Cortex of kidney (tissue), 1 donor: Measurements from ENCODE around the gene TTLL5.
"Not testable (repeated sequence)": the region's sequence is repeated elsewhere in the genome, so short reads cannot be mapped to it uniquely, and the experiment has no call there.

Experiments
- DNase-seq: peaks from one replicate; lab custom pipeline; 2025; lab: John Stamatoyannopoulos, UW

Gene TTLL5

DNA sequence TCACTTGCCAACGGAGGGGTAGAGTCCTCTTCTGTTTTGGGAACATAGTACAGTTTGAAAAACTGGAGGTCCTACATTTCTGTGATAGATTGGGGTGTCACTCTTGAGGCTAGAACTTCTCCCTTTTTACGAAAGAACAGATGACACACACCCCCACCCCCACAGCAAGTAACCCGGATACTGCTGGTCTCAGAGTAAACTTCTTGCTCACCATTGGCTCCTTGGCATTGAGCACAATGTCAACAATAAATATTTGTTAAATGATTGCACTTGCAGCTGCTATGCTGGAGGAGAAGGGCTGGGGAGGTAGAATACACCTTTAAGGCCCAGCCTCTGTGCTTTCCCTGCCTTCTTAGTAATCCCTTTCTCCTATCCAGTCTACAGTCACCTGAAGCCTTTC lies 170.9 kb downstream of the TTLL5 start:
- DNase-seq = no peak

DNA sequence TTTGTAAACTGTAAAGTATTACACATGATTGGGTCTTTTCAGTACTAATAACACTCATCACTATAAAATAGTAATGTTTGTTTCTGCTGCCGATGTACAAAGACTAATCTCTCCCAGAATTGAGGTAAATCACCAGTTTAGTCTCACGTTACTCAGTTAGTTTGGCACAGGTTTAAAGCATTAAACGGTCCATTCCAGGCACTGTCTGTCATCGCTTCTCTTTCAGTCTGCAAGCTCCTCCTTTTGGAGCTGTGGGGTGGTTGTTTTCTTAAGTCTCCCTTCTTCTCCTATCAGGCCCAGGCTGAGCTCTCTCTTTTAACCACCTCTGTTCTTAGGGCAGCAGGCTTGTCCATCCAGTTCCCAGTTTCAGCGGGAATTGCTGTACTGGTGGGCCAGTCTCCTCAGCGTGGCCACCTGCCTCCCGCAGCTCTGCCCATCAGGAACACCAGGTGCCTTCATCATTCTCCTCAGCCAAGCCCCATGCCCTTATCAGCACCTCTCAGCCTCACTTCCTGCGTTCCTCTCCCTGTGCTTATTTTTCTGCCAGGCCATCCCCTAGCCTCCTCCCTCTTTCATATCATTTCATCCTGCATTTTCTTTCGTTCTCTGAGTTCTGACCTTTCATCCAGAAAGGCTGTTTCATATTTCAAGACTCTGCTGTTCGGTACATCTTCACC lies 171.7 kb downstream of the TTLL5 start:
- no peak for DNase-seq

DNA sequence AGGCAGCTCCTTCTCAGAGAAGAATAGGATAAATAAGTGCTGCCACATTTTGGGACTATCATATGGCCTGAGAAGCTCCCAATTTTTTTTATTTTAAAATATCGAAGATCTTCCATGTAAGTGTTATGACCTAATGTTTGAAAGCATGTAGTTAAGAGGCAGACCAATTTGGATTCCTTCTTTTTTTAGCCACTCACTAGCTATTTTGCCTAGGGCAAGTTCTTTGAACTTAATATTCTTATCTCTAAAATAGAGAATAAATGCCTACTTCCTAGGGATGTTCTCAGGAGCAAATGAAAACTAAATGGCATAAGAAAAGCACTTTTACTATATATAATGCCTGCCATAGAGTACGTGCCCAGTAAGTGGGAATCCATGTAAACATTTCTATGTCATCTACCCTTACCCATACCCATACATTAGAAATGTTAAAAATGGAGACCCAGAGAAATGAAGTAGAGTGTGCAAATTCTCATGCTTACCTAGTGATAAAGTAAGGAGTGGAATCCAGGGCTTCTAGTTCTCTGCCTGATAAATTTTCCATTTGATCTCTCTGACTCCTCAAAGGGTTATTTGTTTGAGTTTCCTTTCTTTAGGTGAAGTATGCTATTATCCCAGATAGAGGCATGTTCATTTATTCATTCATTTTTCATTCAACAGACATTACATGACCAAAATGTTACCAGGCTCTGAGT lies 172.4 kb downstream of the TTLL5 start:
- no peak for DNase-seq

DNA sequence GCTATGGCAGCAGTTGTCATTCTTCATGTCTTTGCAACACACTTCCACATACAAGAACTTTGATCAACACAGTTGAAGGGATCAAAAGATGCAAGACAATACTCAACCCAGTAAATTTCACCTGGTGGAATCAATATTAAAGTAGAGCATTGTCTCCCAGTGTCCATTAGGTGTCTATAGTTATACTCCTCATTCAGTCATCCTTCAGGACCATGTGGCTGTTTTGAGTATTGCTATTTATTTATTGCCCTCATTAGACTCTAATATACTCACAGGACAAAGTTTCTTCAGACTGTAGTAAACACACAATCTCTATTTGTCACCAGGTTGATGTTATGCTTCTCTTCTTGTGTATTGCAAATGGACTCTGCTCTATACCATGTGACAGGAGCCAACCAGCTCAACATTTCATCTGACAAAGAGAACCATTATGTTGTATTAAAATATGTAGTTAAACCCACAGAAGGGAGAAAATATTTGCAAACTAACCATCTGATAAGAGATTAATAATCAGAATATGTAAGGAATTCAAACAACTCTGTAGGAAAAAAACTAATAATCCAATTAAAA lies 174.2 kb downstream of the TTLL5 start:
- DNase-seq = no peak

DNA sequence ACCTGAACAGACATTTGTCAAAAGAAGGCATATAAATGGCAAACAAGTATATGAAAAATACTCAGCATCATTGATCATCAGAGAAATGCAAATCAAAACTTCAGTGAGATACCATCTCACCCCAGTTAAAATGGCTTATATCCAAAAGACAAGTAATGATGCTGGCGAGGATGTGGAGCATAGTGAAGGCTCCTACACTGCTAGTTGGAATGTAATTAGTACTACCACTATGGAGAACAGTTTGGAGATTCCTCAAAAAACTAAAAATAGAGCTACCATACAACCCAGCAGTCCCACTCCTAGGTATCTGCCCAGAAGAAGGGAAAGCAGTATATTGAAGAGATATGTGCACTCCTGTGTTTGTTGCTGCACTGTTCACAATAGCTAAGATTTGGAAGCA lies 174.7 kb downstream of the TTLL5 start:
- no peak for DNase-seq

DNA sequence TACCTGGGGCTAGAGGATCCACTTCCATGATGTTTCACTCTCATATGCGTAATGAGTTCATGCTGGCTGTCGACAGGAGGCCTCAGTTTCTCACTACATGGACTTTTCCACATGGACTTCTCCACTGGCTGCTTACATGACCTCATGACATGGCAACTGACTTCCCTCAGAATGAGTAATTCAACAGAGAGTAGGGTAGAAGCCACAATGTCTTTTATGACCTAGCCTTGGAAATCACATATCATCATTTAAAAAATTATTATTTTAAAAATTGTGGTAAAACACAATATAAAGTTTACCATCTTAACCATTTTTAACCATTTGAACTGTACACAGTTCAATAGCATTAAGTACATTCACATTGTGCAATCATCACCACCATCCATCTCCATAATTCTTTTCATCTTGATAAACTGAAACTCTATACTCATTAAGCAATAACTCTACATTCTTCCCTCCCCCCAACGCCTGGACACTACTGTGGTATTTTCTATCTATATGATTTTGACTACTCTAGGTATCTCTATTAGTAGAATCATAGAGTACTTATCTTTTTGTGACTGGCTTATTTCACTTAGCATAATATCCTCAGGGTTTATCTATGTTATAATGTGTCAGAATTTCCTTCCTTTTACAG lies 176.2 kb downstream of the TTLL5 start:
- DNase-seq = no peak

DNA sequence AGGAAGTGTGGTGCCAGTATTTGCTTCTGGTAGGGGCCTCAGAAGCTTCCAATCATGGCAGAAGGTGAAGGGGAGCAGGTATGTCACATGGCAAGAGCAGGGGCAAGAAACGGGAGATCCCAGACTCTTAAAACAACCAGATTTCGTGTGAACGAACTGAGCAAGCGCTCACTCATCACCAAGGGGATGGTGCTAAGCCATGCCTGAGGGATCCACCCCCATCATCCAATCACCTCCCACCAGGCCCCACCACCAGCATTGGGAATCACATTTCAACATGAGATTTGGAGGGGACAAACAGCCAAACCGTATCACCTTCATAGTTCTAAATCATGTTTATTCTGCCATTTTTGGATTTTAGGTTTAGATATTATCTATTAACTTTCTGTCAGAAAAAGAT lies 179.9 kb downstream of the TTLL5 start:
- DNase-seq = no peak

DNA sequence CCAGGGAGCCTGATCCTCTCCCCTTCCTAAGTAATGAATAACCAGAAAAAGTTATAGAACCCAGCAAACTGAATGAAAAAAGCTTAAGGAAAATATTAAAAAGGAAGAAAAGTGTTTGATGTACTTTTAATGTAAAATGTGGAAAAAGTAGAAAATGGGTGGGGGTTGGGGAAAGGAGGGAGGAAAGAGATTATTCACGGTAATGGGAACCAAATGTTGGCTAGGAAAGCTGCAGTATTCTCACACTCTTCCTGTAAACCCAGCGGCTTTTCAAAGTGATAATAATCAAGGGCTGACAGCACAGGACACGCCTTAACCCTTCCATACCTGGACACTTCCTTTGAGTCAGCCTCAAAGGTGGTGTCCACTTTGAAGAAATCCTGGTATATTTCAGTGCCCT lies 181.5 kb downstream of the TTLL5 start:
- no peak for DNase-seq

DNA sequence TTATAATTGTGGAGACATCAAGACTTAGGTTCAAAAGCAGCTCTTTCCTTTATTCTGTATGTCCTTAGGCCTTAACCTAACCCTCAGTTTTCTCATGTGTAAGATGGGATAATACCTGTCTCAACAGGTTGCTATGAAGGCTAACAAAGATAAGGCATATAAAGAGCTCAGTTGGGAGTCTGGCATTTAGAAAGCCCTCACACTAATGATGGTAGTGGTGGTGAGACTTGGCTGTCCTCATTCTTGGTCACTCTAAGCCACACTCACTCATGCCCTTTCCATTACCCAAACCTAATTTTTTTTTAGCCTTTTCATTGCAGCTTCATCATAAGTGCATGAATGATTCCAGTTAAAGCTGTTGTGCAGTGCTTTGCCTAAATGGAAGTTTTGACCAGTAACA lies 183.4 kb downstream of the TTLL5 start:
- DNase-seq = no peak

DNA sequence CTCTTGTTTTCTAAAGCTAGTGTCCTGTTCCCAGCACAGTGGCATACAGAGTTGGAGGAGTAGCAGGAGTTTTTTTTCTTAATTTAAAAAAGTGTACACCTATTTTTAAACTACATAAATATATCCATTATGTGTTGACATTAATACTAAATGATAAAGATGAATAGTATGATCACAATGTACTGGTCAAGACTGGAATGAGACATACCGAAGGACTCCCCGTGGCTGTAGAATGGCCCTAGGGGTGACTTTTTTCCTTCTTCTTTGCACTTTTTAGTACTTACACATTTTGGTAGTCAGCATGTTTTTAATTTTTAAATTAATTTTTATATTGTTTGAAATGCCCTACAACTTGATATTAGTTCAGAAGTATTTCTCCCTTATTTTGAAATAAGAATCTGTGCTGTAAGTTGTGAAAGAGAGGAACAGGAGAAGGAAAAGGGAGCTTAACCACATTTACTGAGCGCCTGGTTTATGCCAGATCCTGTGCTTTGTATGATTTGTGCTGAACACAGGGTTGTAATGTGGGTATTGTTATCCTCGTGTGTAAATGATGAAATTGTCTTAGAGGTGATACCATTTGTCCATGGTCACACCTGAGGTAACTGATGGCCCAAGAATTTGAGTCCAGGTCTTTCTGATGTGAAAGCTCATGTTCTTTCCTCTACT lies 184.2 kb downstream of the TTLL5 start:
- no peak for DNase-seq

DNA sequence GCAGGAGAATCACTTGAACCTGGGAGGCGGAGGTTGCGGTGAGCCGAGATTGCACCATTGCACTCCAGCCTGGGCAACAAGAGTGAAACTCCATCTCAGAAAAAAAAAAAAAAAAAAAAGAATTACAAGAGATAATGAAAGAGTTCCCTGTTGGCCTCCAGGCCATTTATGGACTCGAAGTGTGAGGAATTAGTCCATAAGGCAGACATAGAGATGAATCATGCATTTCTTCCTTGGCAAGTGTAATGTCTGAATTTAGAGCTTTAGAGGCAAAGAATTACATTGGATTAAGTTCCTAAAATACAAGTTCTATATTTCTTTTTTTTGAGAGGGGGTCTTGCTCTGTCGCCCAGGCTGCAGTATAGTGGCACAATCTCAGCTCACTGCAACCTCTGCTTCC lies 185.6 kb downstream of the TTLL5 start:
- DNase-seq = not testable (repeated sequence)

DNA sequence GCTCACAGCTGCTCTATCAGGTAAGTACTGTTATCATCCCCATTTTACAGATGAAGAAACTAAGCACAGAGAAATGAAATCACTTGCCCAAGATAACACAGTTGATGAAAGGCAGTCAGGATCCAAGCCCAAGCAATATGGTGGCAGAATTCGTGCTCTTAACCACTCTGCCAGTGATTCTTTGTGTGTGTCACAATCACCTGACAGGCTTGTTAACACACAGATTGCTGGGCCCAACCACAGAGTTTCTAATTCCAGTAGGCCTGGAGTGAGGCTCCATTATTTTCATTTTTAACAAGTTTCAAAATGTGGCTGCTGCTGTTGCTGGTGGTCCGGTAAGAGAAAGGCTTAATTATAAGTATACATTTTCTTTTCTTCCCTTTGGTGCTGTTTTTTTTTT lies 186.5 kb downstream of the TTLL5 start:
- DNase-seq = no peak

DNA sequence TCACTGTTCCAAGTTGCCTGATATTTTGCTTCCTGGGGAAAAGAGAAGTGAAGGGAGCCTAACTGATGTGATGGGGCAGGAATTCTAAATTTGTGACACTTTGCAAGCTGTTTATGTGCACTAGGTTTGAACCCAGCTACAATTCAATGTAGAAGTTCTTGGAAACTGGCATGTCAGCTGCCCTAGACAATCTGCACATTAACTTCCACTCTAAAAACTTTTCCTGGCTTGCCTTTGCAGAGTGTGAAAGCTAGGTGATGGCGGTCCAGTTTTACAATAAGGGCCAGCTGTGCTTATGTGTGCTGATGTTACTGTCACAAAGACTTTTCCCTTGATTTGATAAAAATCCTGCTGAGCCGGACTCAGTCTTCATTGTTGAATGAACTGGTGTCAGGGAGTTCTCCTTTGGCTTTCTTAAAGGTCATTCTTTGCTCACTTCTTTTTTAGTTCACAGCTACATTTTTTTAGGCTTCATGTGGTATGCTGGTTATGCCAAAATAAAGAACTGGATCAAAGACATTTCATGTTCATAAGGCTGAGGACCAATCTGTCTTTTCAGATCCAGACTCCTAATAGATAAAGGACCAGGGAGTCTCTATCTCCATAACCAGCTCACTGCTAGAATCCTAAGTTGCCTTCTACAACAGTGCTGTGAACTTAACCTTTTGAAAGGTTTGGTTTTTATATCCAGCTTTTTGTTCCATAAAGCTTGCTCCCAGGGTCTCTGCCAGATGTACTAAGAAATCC lies 187.3 kb downstream of the TTLL5 start:
- no peak for DNase-seq

DNA sequence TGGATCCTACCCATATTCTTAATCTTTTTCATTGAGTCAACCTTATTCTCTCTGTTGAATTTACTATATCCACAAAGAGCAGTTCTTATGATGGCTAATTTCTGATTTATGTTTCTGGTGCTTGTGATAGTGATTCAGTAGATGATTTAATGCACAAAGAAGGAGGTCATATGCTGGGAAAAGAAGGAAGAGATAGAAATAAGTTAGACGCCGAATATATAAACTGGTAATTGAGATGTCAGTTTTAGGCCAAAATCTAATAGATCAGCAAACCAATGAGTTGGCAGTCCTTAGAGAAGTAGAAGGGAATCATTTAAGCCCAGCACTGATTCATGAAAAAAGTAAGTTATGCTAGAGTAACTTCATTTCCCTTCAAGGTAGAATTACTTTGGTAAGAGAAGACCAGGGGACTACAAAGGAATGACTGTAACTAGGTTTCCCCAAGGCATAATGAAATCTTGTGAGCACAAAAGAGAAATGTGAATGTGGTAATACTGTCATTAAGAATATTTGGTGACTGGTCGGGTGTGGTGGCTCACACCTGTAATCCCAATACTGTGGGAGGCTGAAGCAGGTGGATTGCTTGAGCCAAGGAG lies 188.4 kb downstream of the TTLL5 start:
- no peak for DNase-seq

DNA sequence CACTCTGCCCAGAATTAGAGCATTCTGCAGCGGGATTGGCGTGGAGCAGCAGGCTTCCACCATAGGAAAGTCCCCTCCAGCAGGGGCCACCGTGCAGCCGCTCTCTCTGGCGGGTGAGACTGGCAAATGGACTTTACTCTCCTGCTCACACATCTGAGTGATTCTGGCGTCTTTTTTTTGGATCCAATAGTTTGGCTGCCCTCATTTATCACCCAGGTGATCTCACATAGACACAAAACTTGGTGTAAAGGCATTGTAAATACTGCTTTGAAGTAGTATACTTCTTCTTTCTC lies 190.5 kb downstream of the TTLL5 start:
- no peak for DNase-seq

DNA sequence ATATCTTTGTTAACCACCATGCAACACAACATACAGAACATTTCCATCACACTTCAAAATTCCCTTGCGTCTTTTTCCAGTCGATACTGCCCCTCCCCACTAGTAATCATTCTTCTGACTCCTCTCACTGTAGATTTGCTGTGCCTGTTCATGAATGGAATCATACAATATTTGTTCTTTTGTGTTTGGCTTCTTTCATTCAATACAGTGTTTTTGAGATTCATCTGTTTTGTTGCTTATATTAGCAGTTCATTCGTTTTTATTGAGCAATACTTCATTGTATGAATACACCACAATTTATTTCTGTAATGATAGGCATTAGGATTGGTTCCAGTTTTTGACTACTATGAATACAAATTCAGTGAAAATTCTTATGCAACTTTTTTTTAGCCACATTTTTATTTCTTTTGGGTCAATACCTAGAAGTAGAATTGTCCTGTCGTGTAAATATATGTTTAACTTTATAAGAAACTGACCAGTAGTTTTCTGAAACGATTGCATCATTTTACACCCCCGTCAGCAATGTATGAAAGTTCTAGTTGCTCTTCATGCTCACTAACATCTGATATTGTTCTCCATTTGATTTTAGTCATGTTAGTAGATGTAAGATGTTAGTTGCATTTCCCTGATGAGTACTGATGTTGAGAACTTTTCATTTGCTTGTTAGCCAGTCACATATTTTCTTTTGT lies 193.2 kb downstream of the TTLL5 start:
- DNase-seq = no peak

DNA sequence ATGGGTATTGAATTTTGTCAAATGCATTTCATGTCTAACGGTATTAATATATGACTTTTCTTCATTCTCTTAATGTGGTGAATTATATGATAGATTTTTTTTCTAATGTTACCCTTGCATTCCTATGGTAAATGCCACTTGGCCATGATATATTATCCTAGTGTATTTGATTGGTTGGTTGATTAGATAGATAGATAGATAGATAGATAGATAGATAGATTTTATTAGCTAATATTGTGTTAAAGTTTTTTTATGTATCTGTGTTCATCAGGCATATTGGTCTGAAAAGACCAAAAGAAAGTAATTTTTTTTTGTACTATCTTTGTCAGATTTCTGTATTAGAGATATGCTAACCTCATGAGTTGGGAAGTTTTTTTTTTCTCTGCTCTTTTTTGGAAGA lies 196.2 kb downstream of the TTLL5 start:
- no peak for DNase-seq

DNA sequence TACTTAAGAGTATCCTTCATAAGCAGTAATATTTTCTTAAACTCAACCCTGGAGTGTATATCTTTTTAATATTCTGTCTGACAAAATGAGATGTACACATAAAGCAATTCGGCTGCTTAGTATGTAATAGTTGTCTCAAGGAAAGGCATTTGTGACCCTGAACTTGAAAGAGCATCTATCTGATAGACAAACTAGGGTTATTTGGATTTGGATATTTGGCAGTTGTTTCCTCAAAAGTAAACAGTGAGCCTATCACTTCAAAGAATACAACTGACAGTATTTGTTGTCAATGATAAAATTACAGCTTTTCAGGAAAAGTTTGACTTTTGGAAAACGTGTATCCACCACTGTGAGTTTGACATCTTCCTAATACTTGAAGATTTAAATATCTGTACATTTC lies 197.3 kb downstream of the TTLL5 start:
- DNase-seq = no peak

DNA sequence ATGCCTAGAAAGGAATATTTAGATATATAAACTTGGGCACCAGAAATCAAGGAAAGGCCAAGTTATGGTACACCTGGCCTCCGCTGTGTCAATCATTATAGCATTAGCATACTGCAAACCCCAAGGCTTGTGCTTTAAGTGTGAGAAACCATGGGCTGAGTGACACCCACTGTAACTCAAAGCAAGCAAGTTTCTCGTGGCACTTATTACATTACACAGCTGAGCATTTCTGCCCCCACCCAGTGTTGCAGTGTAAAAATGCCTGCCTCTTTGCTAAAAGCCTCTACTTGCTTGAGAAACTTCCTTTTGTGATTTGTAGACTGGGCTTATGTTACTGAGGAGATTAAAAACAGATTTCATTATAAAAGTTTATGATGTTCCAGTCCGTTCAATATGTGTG lies 198.7 kb downstream of the TTLL5 start:
- no peak for DNase-seq

DNA sequence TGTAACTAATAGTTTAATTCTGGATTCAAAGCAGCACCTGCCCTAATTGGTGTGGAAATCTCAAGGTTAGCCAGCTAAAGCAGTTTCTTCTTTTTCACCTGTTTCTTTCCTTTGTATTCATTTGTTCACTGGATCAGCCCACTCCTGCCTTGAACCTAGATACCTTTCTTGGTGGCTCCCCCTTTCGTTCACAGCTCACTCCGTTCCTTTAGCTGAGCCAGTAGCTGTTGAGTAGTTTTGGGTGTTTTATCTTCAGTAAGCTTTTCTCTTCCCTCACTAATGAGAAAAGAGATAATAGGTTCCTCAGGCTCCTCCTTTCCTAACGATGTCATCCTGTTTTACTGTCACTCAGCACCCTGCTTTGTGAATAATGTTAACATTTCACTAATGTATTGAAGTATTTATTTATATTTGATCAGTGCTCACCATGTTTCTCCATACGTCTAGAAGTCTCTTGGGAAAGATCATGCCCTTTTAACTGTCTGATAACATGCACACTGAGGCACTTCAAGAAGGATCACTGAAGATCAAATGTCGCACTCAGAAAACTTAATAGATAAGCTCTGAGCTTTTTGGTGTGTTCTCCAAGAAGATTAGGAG lies 199.6 kb downstream of the TTLL5 start:
- DNase-seq = no peak

DNA sequence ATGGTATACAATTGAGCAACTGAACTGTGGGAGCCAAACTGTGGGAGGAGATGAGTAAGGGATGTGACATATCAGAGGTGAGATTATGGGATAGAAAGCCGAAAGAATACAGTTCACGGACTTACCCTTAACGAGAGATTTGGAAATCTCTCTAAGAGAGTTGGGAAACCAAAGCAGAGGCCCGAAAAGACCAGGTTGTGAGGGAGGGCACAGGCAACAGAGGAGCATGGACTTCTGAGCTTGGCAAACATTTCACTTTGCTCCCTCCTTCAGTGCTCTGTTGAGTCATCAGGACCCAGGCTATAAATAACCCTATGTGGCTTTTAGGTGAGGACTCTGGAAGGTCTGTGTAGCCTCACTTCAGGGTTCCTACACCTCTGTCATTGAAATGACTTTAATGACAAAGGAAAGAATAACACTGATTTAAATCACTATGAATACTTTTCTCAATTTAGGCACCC lies 200.1 kb downstream of the TTLL5 start:
- no peak for DNase-seq
